Liver (tissue), 9 donors: ENCODE measurements around the gene ANAPC4. TPM values are rescaled to one million over a fixed set of nuclear protein-coding genes. Genes with fewer than 3 reads are reported as not detected.

ENCODE experiments used
- DNase-seq: peaks from one replicate; pipeline ENCODE4 v3.0.0-alpha.2; 2017; ENCODE audit warnings: low spot score
- H3K27ac ChIP-seq, 2 donors: one replicate each; pipeline ENCODE4 v1.7.0; 2013; ENCODE audit warnings: inconsistent platforms in 2 of 2, low read length in 2 of 2, control low read depth in 1 of 2, low read depth in 1 of 2, mild to moderate bottlenecking in 1 of 2
- H3K27me3 ChIP-seq, 4 donors: one replicate each; pipeline versions ENCODE4 v1.6.1 to v1.7.0; 2013; ENCODE audit warnings: low read length in 3 of 4, inconsistent platforms in 1 of 4, mild to moderate bottlenecking in 1 of 4, moderate library complexity in 1 of 4; ENCODE audit not compliant: control insufficient read depth in 4 of 4, insufficient read depth in 4 of 4
- H3K36me3 ChIP-seq, 4 donors: one replicate each; pipeline versions ENCODE4 v1.6.1 to v1.7.0; 2013; ENCODE audit warnings: low read length in 3 of 4, mild to moderate bottlenecking in 3 of 4, low read depth in 1 of 4, moderate library complexity in 1 of 4; ENCODE audit not compliant: control insufficient read depth in 4 of 4, insufficient read depth in 3 of 4
- H3K4me1 ChIP-seq, 4 donors: one replicate each; pipeline versions ENCODE4 v1.6.1 to v1.7.0; 2013; ENCODE audit warnings: low read length in 3 of 4, mild to moderate bottlenecking in 3 of 4, moderate library complexity in 1 of 4; ENCODE audit not compliant: control insufficient read depth in 4 of 4, insufficient read depth in 4 of 4
- H3K4me3 ChIP-seq, 3 donors: one replicate each; pipeline versions ENCODE4 v1.6.1 to v1.7.0; 2013; ENCODE audit warnings: low read length in 3 of 3, control low read depth in 1 of 3, low read depth in 1 of 3, mild to moderate bottlenecking in 1 of 3
- H3K9ac ChIP-seq, 2 donors: one replicate each; pipeline ENCODE4 v1.7.0; 2013; ENCODE audit warnings: low read length in 2 of 2, mild to moderate bottlenecking in 2 of 2, moderate library complexity in 2 of 2, control low read depth in 1 of 2, low read depth in 1 of 2
- H3K9me3 ChIP-seq, 4 donors: one replicate each; pipeline versions ENCODE4 v1.6.1 to v1.7.0; 2013; ENCODE audit warnings: low read length in 3 of 4; ENCODE audit not compliant: control insufficient read depth in 4 of 4
- EGR1 ChIP-seq, 2 donors: IDR thresholded peaks; 2 replicates each; pipeline ENCODE4 v1.6.1; 2016 to 2018; ENCODE audit warnings: antibody characterized with exemption in 2 of 2, low read depth in 2 of 2
- FOXA1 ChIP-seq: IDR thresholded peaks from 2 replicates; pipeline ENCODE4 v1.6.1; 2016; ENCODE audit warnings: antibody characterized with exemption
- FOXA2 ChIP-seq: IDR thresholded peaks from 2 replicates; pipeline ENCODE4 v1.6.1; 2016; ENCODE audit warnings: antibody characterized with exemption
- GABPA ChIP-seq, 2 donors: IDR thresholded peaks in 1 of 2; conservative IDR thresholded peaks in 1 of 2; 2 replicates each; pipeline ENCODE4 v1.6.1; 2016; ENCODE audit warnings: antibody characterized with exemption in 2 of 2, mild to moderate bottlenecking in 1 of 2, moderate library complexity in 1 of 2
- HNF4A ChIP-seq, 2 donors: conservative IDR thresholded peaks; 2 replicates each; pipeline ENCODE4 v1.6.1; 2016; ENCODE audit warnings: antibody characterized with exemption in 2 of 2, mild to moderate bottlenecking in 2 of 2
- HNF4G ChIP-seq: IDR thresholded peaks from 2 replicates; pipeline ENCODE4 v1.6.1; 2016; ENCODE audit warnings: antibody characterized with exemption
- JUND ChIP-seq, 2 donors: IDR thresholded peaks; 2 replicates each; pipeline ENCODE4 v1.6.1; 2016; ENCODE audit warnings: antibody characterized with exemption in 2 of 2
- NR2F2 ChIP-seq: IDR thresholded peaks from 2 replicates; pipeline ENCODE4 v1.6.1; 2016; ENCODE audit warnings: antibody characterized with exemption
- RAD21 ChIP-seq, 2 donors: IDR thresholded peaks; 2 replicates each; pipeline ENCODE4 v1.6.1; 2016; ENCODE audit warnings: antibody characterized with exemption in 2 of 2, mild to moderate bottlenecking in 2 of 2
- RXRA ChIP-seq, 2 donors: IDR thresholded peaks; 2 replicates each; pipeline ENCODE4 v1.6.1; 2017 to 2018; ENCODE audit warnings: antibody characterized with exemption in 2 of 2, mild to moderate bottlenecking in 1 of 2
- SP1 ChIP-seq: IDR thresholded peaks from 2 replicates; pipeline ENCODE4 v1.6.1; 2018; ENCODE audit warnings: antibody characterized with exemption, mild to moderate bottlenecking
- TAF1 ChIP-seq: conservative IDR thresholded peaks from 2 replicates; pipeline ENCODE4 v1.6.1; 2016; ENCODE audit warnings: antibody characterized with exemption, mild to moderate bottlenecking
- YY1 ChIP-seq: IDR thresholded peaks from 2 replicates; pipeline ENCODE4 v1.6.1; 2016; ENCODE audit warnings: antibody characterized with exemption, mild to moderate bottlenecking
- WGBS: extraction: QIAGEN DNeasy Blood & Tissue Kit; methylation state at CpG from one replicate; pipeline ENCODE4 v1.1.7; 2013; 5-methylcytosine and 5-hydroxymethylcytosine counted together
- polyA plus RNA-seq, 2 donors: library from polyadenylated mRNA; stranded (reverse) in 1 of 2; unstranded in 1 of 2; fragments of 200-250 nt in 1 of 2; fragments of >200 nt in 1 of 2; fragmentation: Nextera tagmentation in 1 of 2; extraction: Ambion mirVana in 1 of 2; gene quantifications; one replicate each; pipeline versions ENCODE4 v1.2.1 to v1.2.3, GENCODE V29; 2013 to 2015
- total RNA-seq, 2 donors: library from RNA; depleted of rRNA; stranded (reverse); fragments of >200 nt; gene quantifications; one replicate each; pipeline ENCODE4 v1.2.3, GENCODE V29; 2014
- TF ChIP-seq, protein P1 (sequence below): IDR thresholded peaks from 2 replicates; pipeline ENCODE4 v1.6.1; 2016; ENCODE audit warnings: antibody characterized with exemption, mild to moderate bottlenecking
- TF ChIP-seq, protein P2 (sequence below): IDR thresholded peaks from 2 replicates; pipeline ENCODE4 v1.6.1; 2016; ENCODE audit warnings: antibody characterized with exemption
- TF ChIP-seq, protein P3 (sequence below): IDR thresholded peaks from 2 replicates; pipeline ENCODE4 v1.6.1; 2016; ENCODE audit warnings: antibody characterized with exemption
- TF ChIP-seq, protein P4 (sequence below): IDR thresholded peaks from 2 replicates; pipeline ENCODE4 v1.6.1; 2016; ENCODE audit warnings: antibody characterized with exemption
- TF ChIP-seq, protein P5 (sequence below): fragments of 150-350 bp; IDR thresholded peaks from 2 replicates; pipeline ENCODE4 v1.5.1; 2017; ENCODE audit warnings: improper control_type of control experiment, low read depth, low read length; ENCODE audit not compliant: missing input control
- donor health status: healthy.
- donor health status: healthy.
- donor health status: healthy.
- donor health status: healthy.
- donor health status: healthy.

Gene ANAPC4
- total and polyA plus RNA-seq, 4 donors = 5.7 to 17.3 (median 11.0) TPM

DNA sequence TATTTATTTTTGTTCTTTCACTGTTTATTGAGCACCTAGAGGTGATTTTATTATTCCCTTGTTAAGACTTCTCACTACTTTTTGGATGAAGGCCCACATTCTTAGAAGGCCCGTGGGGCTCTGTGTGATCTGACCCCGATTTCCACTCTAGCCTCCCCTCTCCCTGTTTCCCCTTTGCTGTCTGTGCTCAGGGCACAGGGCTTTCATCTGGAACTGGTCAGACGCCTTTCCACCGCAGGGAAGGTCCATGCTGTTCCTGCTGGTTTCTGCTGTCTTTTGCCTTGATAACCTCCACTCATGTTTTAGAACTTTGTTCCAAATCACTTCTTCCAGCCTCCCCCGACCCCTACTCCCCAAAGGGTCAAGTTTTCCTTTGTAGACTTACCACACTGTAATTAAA is 31.3 kb upstream of the ANAPC4 start:
- 92% methylated on average over 5 of the region's 5 CpGs for WGBS
- Histone ChIP-seq H3K27ac (no peak overlapping the region), H3K4me1 (no peaks in the 10 kb centered on the region), H3K4me3 (no peak overlapping the region), H3K9me3 (no peaks in the 10 kb centered on the region), H3K36me3 (peaks cover 1 to 3% (median 2%) of the 10 kb centered on the region in 4 donors), H3K9ac (no peak overlapping the region), H3K27me3 (no peaks in the 10 kb centered on the region)
- no peak for TF ChIP-seq TAF1
- no peak for TF ChIP-seq HNF4G
- no peak for TF ChIP-seq NR2F2
- TF ChIP-seq RXRA (IDR thresholded peaks at IDR 0.05) = no peak
- no peak for TF ChIP-seq SP1
- TF ChIP-seq JUND (IDR thresholded peaks at IDR 0.05) = no peak
- TF ChIP-seq, protein P1, sequence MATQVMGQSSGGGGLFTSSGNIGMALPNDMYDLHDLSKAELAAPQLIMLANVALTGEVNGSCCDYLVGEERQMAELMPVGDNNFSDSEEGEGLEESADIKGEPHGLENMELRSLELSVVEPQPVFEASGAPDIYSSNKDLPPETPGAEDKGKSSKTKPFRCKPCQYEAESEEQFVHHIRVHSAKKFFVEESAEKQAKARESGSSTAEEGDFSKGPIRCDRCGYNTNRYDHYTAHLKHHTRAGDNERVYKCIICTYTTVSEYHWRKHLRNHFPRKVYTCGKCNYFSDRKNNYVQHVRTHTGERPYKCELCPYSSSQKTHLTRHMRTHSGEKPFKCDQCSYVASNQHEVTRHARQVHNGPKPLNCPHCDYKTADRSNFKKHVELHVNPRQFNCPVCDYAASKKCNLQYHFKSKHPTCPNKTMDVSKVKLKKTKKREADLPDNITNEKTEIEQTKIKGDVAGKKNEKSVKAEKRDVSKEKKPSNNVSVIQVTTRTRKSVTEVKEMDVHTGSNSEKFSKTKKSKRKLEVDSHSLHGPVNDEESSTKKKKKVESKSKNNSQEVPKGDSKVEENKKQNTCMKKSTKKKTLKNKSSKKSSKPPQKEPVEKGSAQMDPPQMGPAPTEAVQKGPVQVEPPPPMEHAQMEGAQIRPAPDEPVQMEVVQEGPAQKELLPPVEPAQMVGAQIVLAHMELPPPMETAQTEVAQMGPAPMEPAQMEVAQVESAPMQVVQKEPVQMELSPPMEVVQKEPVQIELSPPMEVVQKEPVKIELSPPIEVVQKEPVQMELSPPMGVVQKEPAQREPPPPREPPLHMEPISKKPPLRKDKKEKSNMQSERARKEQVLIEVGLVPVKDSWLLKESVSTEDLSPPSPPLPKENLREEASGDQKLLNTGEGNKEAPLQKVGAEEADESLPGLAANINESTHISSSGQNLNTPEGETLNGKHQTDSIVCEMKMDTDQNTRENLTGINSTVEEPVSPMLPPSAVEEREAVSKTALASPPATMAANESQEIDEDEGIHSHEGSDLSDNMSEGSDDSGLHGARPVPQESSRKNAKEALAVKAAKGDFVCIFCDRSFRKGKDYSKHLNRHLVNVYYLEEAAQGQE = no peak
- TF ChIP-seq, protein P2, sequence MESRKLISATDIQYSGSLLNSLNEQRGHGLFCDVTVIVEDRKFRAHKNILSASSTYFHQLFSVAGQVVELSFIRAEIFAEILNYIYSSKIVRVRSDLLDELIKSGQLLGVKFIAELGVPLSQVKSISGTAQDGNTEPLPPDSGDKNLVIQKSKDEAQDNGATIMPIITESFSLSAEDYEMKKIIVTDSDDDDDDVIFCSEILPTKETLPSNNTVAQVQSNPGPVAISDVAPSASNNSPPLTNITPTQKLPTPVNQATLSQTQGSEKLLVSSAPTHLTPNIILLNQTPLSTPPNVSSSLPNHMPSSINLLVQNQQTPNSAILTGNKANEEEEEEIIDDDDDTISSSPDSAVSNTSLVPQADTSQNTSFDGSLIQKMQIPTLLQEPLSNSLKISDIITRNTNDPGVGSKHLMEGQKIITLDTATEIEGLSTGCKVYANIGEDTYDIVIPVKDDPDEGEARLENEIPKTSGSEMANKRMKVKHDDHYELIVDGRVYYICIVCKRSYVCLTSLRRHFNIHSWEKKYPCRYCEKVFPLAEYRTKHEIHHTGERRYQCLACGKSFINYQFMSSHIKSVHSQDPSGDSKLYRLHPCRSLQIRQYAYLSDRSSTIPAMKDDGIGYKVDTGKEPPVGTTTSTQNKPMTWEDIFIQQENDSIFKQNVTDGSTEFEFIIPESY = no peak
- no peak for TF ChIP-seq RAD21 (IDR thresholded peaks at IDR 0.05)
- TF ChIP-seq, protein P3, sequence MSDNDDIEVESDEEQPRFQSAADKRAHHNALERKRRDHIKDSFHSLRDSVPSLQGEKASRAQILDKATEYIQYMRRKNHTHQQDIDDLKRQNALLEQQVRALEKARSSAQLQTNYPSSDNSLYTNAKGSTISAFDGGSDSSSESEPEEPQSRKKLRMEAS = no peak
- TF ChIP-seq, protein P4, sequence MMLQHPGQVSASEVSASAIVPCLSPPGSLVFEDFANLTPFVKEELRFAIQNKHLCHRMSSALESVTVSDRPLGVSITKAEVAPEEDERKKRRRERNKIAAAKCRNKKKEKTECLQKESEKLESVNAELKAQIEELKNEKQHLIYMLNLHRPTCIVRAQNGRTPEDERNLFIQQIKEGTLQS = no peak
- no peak for TF ChIP-seq FOXA2
- no peak for DNase-seq

DNA sequence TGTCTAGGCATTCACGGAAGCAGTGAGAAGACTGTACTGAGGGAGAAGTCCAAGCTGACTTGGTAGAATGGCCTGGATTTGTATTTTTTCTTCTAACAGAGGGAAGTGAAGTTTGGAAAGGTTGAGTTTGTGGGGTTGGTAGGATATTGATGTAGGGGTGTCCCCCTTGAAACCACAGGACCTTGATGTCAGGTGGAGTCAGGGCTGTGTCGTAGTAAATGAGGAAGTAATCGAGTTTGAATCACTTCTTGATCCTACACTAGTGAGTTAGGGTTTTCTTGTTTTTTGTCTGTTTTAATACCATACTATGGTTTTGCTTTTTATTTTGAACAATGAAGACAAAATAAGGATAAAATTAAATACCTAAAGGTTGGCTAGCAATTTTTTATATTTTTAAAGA is 30.1 kb upstream of the ANAPC4 start:
- peaks cover 1 to 5% (median 3%) of the 10 kb centered on the region in 4 donors for H3K36me3 ChIP-seq
- 96% methylated on average over 3 of the region's 3 CpGs for whole genome bisulfite sequencing

More for the DNA sequence above, 30.1 kb upstream of the ANAPC4 start:
- no peak for TF ChIP-seq HNF4A (conservative IDR thresholded peaks at IDR 0.05)
- no peak for TF ChIP-seq GABPA (IDR thresholded peaks at IDR 0.05 in 1 of 2, conservative IDR thresholded peaks at IDR 0.05 in 1 of 2)
- TF ChIP-seq TAF1 = no peak
- TF ChIP-seq SP1 = no peak
- TF ChIP-seq JUND (IDR thresholded peaks at IDR 0.05) = no peak
- TF ChIP-seq FOXA1 = no peak
- TF ChIP-seq, protein P4 = no peak
- no peak for TF ChIP-seq EGR1 (IDR thresholded peaks at IDR 0.05; ENCODE audit: low read depth in 2 of 2)
- no peak for TF ChIP-seq RAD21 (IDR thresholded peaks at IDR 0.05)
- TF ChIP-seq RXRA (IDR thresholded peaks at IDR 0.05) = no peak
- TF ChIP-seq, protein P3 = no peak
- TF ChIP-seq HNF4G = no peak
- TF ChIP-seq, protein P1 = no peak
- TF ChIP-seq NR2F2 = no peak
- TF ChIP-seq, protein P5, sequence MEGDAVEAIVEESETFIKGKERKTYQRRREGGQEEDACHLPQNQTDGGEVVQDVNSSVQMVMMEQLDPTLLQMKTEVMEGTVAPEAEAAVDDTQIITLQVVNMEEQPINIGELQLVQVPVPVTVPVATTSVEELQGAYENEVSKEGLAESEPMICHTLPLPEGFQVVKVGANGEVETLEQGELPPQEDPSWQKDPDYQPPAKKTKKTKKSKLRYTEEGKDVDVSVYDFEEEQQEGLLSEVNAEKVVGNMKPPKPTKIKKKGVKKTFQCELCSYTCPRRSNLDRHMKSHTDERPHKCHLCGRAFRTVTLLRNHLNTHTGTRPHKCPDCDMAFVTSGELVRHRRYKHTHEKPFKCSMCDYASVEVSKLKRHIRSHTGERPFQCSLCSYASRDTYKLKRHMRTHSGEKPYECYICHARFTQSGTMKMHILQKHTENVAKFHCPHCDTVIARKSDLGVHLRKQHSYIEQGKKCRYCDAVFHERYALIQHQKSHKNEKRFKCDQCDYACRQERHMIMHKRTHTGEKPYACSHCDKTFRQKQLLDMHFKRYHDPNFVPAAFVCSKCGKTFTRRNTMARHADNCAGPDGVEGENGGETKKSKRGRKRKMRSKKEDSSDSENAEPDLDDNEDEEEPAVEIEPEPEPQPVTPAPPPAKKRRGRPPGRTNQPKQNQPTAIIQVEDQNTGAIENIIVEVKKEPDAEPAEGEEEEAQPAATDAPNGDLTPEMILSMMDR = no peak
- TF ChIP-seq YY1 = no peak
- no peak for TF ChIP-seq FOXA2
- H3K4me1 ChIP-seq = no peaks in the 10 kb centered on the region
- no peak for DNase-seq
- H3K27ac ChIP-seq = no peak overlapping the region
- H3K9me3 ChIP-seq = no peaks in the 10 kb centered on the region
- H3K4me3 ChIP-seq = no peak overlapping the region
- H3K9ac ChIP-seq = no peak overlapping the region
- no peaks in the 10 kb centered on the region for H3K27me3 ChIP-seq
